Smooth muscle cell (in vitro differentiated cells): ENCODE results near the gene ATAD2B. TPM values are rescaled to one million over a fixed set of nuclear protein-coding genes. Genes with fewer than 3 reads are reported as not detected.

ENCODE experiments used
- DNase-seq: peaks from one replicate; lab custom pipeline; 2025; ENCODE audit not compliant: unreplicated experiment; lab: John Stamatoyannopoulos, UW
- H2AFZ ChIP-seq: fragments of 200-600 bp; sonication (generic); 2 replicates; pipeline ENCODE4 v1.6.0; 2016; ENCODE audit warnings: antibody characterized with exemption, low read depth, mild to moderate bottlenecking
- H3F3A ChIP-seq: fragments of 200-600 bp; sonication (generic); 2 replicates; pipeline ENCODE4 v1.6.0; 2017; ENCODE audit warnings: antibody characterized with exemption, low read depth
- H3K27ac ChIP-seq: fragments of 200-600 bp; sonication (generic); 2 replicates; pipeline ENCODE4 v1.5.1; 2016; ENCODE audit warnings: low read depth, mild to moderate bottlenecking
- H3K27me3 ChIP-seq: fragments of 200-600 bp; sonication (generic); 2 replicates; pipeline ENCODE4 v1.6.1; 2016; ENCODE audit warnings: low read depth, mild to moderate bottlenecking
- H3K36me3 ChIP-seq: fragments of 200-600 bp; sonication (generic); 2 replicates; pipeline ENCODE4 v1.5.1; 2016; ENCODE audit warnings: low read depth
- H3K4me1 ChIP-seq: fragments of 200-600 bp; sonication (generic); 2 replicates; pipeline ENCODE4 v1.5.1; 2016; ENCODE audit warnings: low read depth
- H3K4me2 ChIP-seq: fragments of 200-600 bp; sonication (generic); 2 replicates; pipeline ENCODE4 v1.6.0; 2016; ENCODE audit warnings: mild to moderate bottlenecking
- H3K4me3 ChIP-seq: fragments of 200-600 bp; sonication (generic); 2 replicates; pipeline ENCODE4 v1.5.1; 2016; ENCODE audit warnings: mild to moderate bottlenecking
- H3K79me2 ChIP-seq: fragments of 200-600 bp; sonication (generic); 2 replicates; pipeline ENCODE4 v1.6.0; 2016; ENCODE audit warnings: low read depth, mild to moderate bottlenecking
- H3K9ac ChIP-seq: fragments of 200-600 bp; sonication (generic); 2 replicates; pipeline ENCODE4 v1.6.0; 2016; ENCODE audit warnings: low read depth
- H3K9me3 ChIP-seq: fragments of 200-600 bp; sonication (generic); replicated peaks from 2 replicates; pipeline ENCODE4 v1.5.1; 2016; ENCODE audit warnings: low read depth
- H4K20me1 ChIP-seq: fragments of 200-600 bp; sonication (generic); 2 replicates; pipeline ENCODE4 v1.6.0; 2016; ENCODE audit warnings: low read depth
- WGBS: methylation state at CpG from one replicate; pipeline ENCODE4 v1.1.7; 2016; ENCODE audit warnings: low lambda C conversion rate; 5-methylcytosine and 5-hydroxymethylcytosine counted together
- polyA plus RNA-seq: library from polyadenylated mRNA; unstranded; fragments of >200 nt; fragmentation: Nextera tagmentation; extraction: Ambion mirVana; gene quantifications from 2 replicates; pipeline ENCODE4 v1.2.1, GENCODE V29; 2016
- total RNA-seq: library from RNA; depleted of rRNA; stranded (reverse); fragments of >200 nt; gene quantifications from 2 replicates; pipeline ENCODE4 v1.2.3, GENCODE V29; 2014
- TF ChIP-seq, protein P1 (sequence below): fragments of 200-600 bp; sonication (generic); IDR thresholded peaks from 2 replicates; pipeline ENCODE4 v1.5.1; 2017; ENCODE audit warnings: borderline replicate concordance, mild to moderate bottlenecking, antibody characterized with exemption; ENCODE audit not compliant: insufficient read depth, poor library complexity, severe bottlenecking

Gene ATAD2B
- total and polyA plus RNA-seq, 2 experiments from 2014 or later = 6.2 to 17.5 TPM

DNA sequence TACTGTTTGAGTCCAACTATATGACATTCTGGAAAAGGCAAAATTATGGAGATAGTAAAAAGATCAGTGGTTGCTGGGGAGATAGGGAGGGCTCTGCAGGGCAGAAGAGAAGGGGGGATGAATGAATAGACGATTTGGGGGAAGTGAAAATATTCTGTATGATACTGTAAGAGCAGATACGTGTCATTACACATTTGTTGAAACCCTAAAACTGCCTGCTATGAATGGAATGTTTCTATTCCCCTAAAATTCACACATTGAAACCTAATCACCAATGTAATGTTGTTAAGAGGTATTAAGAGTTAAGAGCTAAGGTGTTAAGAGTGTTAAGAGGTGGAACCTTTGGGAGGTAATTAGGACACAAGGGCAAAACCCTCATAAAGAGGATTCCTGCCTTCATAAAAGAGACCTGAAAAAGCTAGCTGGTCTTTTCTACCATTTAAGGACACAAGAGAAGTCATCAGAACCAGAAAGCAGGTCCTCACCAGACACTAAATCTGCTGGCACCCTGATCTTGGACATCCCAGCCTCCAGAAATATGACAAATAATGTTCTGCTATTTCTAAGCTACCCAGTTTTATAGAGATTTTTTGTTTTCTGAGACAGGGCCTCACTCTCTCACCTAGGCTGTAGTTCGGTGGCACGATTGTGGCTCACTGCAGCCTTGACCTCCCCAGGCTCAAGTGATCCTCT is 76.2 kb downstream of the ATAD2B start:
- H4K20me1 ChIP-seq = peaks cover 6% of the 10 kb centered on the region
- H3K9ac ChIP-seq = no peak overlapping the region
- no peak for DNase-seq
- no peak overlapping the region for H3K4me3 ChIP-seq
- TF ChIP-seq, protein P1, sequence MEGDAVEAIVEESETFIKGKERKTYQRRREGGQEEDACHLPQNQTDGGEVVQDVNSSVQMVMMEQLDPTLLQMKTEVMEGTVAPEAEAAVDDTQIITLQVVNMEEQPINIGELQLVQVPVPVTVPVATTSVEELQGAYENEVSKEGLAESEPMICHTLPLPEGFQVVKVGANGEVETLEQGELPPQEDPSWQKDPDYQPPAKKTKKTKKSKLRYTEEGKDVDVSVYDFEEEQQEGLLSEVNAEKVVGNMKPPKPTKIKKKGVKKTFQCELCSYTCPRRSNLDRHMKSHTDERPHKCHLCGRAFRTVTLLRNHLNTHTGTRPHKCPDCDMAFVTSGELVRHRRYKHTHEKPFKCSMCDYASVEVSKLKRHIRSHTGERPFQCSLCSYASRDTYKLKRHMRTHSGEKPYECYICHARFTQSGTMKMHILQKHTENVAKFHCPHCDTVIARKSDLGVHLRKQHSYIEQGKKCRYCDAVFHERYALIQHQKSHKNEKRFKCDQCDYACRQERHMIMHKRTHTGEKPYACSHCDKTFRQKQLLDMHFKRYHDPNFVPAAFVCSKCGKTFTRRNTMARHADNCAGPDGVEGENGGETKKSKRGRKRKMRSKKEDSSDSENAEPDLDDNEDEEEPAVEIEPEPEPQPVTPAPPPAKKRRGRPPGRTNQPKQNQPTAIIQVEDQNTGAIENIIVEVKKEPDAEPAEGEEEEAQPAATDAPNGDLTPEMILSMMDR = no peak
- H3K9me3 ChIP-seq = no peaks in the 10 kb centered on the region
- no peaks in the 10 kb centered on the region for H3K4me1 ChIP-seq
- H3K27me3 ChIP-seq = no peaks in the 10 kb centered on the region
- H3K4me2 ChIP-seq = no peak overlapping the region
- no peaks in the 10 kb centered on the region for H3F3A ChIP-seq
- no peak overlapping the region for H2AFZ ChIP-seq
- WGBS = 88% methylated on average over 4 of the region's 4 CpGs
- H3K36me3 ChIP-seq = peaks cover 6% of the 10 kb centered on the region
- H3K27ac ChIP-seq = no peak overlapping the region
- H3K79me2 ChIP-seq = no peaks in the 10 kb centered on the region

- no peaks in the 10 kb centered on the region for H3F3A ChIP-seq
- no peaks in the 10 kb centered on the region for H3K4me1 ChIP-seq
- TF ChIP-seq, protein P1 = no peak
Observed at GRCh38 chr2:23844905-23845304, 82.0 kb downstream of the ATAD2B start.

GRCh38 chr2:23843051-23843976 is 83.6 kb downstream of the ATAD2B start:
- TF ChIP-seq, protein P1 = no peak
- H3K27me3 ChIP-seq = no peaks in the 10 kb centered on the region
- no peak overlapping the region for H2AFZ ChIP-seq
- no peak overlapping the region for H3K27ac ChIP-seq
- no peaks in the 10 kb centered on the region for H3K79me2 ChIP-seq
- H4K20me1 ChIP-seq = no peaks in the 10 kb centered on the region
- 89% methylated on average over 7 of the region's 7 CpGs for WGBS
- no peak for DNase-seq
- H3K4me2 ChIP-seq = no peak overlapping the region
- H3K4me1 ChIP-seq = no peaks in the 10 kb centered on the region
- H3K9me3 ChIP-seq = no peaks in the 10 kb centered on the region
- H3K36me3 ChIP-seq = peaks cover 5% of the 10 kb centered on the region
- no peaks in the 10 kb centered on the region for H3F3A ChIP-seq
- no peak overlapping the region for H3K9ac ChIP-seq
- H3K4me3 ChIP-seq = no peak overlapping the region

More at GRCh38 chr2:23844905-23845304, 82.0 kb downstream of the ATAD2B start:
- WGBS = 94% methylated on average over 4 of the region's 4 CpGs
- DNase-seq = no peak
- Histone ChIP-seq H3K27me3 (no peaks in the 10 kb centered on the region), H3K79me2 (no peaks in the 10 kb centered on the region), H3K9me3 (no peaks in the 10 kb centered on the region), H3K27ac (no peak overlapping the region), H4K20me1 (peaks cover 6% of the 10 kb centered on the region), H3K36me3 (peaks cover 5% of the 10 kb centered on the region), H3K4me3 (no peak overlapping the region), H3K9ac (no peak overlapping the region), H2AFZ (no peak overlapping the region), H3K4me2 (no peak overlapping the region)
